GM18499 (cell line): ENCODE data around the gene MKRN2.

Source experiments
- ATAC-seq: cut with Tn5 transposase; IDR thresholded peaks from one replicate; pipeline ENCODE4 v1.9.1; 2021; ENCODE audit warnings: moderate number of reproducible peaks; ENCODE audit not compliant: insufficient read depth, unreplicated experiment

Gene MKRN2

DNA sequence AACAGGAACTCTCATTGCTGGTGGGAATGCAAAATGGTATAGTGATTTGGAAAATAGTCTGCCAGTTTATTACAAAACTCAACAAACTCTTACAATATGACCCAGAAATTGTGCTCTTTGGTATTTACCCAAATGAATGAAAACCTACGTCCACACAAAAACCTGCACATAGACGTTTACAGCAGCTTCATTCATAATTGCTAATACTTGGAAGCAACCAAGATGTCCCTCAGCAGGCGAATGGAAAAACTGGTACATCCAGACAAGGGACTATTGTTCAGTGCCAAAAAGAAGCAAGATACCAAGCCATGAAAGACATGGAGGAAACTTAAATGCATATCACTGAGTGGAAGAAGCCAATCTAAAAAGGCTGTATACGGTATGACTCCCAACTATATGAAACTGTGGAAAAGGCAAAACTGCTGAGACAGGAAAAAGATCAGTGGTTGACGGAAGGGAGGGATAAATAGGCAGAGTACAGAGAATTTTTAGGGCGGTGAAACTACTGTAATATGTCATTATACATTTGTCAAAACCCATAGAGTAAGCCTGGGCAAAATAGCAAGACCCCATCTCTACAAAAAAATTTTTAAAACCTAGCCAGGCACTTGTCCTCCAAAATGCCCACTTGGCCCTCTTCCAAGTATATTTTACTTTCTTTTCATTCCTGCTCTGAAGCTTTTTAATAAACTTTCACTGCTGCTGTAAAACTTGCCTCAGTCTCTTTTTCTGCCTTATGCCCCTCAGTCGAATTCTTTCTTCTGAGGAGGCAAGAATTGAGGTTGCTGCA is 6.7 kb upstream of the MKRN2 start:
- ATAC-seq, result no peak

DNA sequence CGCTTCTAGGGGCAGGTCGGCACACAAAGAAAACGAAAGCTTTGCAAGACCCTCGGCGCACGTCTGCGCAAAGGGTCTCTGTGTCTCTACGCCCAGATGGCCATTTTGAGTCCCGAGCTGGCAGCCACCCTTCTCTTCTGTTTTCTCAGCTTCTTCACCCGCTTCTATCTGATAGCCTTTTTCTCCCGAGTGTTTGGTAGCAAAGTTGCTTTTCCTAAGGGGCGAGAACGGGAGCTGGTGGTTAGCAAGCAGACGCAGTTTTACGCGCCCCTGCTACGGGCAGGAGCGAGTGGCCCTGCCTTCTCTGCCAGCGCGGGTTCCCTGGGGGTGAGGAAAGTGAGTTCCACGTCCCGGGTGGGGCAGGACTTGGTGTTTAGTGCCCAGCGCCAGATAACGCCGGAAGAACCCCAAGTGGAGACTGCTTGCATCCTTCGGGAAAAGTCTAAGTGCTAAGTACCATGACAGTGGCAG is 2.9 kb upstream of the MKRN2 start:
- ATAC-seq, result no peak

DNA sequence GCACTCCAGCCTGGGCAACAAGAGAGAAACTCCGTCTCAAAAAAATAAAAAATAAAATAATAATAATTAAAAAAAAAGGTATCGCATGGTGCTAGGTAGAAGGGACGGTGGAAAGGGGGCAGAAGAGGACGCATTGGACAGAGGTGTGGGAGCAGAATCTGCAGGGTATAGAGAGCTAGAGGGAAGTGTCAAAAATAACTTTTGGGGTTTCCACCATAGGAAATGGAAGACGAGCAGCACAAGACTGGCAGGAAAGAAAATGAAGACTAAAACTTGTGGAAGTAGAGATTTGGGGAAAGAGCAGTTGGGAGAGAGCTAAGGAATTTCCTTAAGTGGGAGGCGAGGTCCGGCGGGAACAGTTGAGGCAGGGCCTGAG is 585 bp upstream of the MKRN2 start:
- no peak for ATAC-seq

DNA sequence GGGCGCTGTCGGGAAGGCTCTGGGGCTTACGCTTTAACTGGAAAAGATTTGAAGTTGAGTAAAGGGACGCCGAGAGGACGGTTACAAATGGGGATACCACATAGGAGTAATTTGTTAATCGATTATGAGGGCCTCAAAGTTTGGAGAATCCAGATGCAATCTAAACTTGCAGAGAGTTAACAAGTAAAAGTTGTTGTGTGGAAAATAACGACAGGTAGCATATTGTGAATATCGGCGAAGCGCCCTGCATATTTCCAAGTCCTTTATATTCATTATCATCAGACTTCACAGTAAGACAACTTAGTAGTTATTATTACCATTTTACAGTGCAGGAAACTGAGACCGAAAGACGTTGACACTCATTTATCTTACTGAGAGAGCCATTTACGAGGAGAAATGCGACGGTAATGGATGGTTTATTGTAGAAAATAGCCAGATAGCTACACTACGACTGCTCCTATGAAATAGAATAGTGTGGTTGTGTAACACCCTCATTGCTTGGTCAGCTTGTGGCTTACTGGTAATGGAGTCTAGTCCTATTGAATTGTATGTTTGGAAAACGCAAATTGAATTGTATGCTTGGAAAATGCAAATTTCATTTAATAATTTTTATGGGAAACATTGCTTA is 700 bp downstream of the MKRN2 start:
- ATAC-seq, result no peak

DNA sequence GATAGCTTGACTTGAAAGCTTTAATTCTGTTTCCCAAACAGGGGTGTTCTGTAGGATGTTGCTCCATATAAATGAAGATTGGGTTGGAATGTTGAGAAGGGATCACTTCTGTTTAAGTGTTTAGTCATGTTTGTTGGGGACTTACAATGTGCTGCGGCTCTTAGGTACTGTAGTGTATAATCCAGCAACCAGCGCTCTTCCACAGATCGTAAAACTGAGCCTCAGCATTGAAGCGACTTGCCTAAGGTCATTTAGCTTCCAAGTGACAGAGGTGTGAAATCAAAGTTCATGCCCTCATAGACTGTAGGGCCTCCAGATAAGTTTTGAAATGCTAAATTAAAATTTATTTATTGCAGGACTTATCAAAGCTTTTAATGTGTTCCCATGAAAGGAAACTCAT is 1.8 kb downstream of the MKRN2 start:
- no peak for ATAC-seq

DNA sequence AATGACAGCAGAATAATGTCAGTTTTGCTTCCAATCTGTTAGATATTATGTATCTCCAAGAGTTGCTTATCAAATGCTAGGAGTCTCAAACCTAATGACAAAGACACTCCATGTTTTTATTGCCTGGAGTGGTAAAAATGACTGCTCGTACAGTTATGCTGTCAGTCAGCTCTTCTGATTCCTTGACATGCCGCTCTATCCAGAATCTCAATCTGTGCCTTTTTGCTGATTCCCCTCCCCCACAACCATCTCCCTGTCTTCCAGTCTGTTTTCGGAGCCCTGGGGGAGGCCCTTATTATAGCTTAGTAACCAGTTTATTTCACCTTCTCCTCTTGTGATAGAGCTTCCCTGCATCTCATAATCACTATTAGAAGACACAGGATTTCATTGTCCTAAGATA is 2.6 kb downstream of the MKRN2 start:
- ATAC-seq, result no peak

DNA sequence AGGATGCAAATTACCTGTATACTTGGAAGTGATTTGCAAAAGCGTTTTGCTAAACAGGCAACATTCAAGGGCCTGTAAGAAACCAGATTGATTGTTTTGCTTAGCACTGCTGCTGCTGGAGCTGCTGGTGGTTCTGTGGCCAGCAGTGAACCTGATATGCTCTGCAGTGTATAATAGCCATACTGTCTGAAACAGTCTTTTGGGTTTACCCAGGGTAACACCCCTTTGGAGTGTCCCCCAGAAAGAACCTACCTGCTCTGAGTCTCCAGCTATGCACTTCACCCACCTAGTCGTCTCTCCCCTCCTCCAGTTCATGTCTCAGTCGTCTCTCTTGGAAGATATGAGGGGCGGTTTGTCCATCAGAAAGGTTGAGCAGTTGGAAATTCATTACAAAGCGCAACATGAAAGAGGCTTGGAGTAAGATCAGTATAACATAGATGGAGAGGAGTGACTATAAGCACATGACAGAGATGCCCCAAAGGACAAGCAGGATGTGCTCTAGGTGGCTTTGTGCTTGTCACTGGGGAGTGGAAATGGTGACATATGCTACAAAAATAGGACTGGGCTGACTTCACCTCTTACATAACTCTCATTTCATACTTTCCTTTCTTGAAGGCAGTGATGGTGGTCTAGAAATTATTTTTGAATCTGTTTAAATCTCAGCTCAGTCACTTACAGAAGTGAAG is 3.8 kb downstream of the MKRN2 start:
- ATAC-seq, result no peak

DNA sequence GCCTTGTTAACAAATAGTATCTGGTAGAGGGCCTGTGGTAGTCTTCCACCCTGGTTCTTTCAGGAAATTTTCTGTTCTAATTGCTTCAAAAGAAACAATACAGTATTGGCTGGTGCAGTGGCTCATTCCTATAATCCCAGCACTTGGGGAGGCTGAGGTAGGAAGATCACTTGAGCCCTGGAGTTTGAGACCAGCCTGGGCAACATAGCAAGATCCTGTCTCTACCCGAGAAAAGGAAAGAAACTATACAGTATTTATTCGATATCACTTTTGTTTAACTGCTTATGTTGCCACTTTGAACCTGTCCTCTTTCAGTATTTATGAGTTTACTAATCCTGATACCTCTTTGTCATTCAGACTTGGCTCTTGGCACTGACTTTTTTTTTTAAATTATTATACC is 4.5 kb downstream of the MKRN2 start:
- ATAC-seq, result no peak

DNA sequence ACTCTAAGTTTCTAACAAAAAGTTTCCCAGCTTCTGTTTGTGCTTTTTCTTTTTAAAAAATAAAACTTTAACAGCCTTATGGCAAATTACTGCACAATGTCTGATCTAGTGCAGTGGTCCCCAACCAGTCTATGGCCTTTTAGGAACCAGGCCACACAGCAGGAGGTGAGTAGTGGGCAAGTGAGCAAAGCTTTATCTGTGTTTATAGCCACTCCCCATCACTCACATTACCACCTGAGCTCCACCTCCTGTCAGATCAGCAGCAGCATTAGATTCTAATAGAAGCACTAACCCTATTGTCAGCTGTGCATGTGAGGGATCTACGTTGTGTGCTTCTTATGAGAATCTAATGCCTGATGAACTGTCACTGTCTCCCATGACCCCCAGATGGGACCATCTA is 5.6 kb downstream of the MKRN2 start:
- ATAC-seq, result no peak

DNA sequence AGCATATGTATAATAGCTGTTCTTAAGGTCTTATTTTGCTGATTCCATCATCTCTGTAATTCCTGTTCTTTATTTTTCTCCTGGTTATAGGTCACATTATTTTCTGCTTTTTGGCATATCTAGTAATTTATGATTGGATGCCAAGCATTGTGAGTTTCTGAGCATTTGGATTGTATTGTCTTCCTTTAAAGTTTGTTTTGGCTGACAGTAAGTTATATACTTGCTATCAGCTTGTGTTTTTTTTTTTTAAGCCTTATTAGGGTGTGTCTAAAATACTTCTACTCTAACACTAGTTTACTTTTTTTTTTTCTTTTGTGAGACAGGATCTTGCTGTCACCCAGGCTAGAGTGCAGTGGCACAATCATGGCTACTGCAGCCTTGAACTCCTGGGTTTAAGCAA is 10.1 kb downstream of the MKRN2 start:
- no peak for ATAC-seq

DNA sequence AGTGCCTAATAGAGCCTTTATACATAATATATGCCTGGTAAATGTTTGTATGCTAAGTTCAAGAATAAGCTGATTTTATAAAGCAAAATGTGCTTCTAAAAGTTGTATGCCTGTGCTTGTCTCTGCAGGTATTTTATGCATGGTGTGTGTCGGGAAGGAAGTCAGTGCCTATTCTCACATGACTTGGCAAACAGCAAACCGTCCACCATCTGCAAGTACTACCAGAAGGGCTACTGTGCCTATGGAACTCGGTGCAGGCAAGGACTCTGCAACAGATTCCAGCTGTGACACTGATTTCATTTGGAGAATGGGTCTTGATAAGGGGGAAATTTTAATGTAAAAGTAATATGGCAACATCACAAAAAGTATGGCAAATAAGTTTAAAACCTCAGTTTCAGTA is 11.9 kb downstream of the MKRN2 start:
- ATAC-seq, result no peak

DNA sequence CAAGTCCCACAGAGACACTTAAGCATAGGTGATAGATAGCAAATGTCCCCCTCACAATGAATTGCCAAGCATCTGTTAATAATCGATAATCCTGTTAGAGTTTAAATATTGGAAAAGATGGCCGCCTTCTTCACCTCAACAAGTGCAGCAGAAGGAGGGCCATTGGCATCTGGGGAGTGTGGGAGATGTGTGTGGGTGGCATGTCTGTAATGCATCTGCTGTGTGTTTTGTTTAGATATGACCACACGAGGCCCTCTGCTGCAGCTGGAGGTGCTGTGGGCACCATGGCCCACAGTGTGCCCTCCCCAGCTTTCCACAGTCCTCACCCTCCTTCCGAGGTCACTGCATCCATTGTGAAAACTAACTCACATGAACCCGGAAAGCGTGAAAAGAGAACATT is 12.9 kb downstream of the MKRN2 start:
- no peak for ATAC-seq

DNA sequence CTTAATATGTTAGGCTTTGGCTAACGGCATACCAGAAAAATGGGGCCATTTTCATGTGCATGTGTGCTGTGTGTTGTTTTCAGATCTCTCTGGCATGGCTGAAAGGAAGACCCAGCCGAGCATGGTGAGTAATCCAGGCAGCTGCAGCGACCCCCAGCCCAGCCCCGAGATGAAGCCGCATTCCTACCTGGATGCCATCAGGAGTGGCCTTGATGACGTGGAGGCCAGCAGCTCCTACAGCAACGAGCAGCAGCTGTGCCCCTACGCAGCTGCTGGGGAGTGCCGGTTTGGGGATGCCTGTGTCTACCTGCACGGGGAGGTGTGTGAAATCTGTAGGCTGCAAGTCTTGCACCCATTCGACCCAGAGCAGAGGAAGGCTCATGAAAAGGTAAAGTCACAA is 15.1 kb downstream of the MKRN2 start:
- ATAC-seq, result no peak

DNA sequence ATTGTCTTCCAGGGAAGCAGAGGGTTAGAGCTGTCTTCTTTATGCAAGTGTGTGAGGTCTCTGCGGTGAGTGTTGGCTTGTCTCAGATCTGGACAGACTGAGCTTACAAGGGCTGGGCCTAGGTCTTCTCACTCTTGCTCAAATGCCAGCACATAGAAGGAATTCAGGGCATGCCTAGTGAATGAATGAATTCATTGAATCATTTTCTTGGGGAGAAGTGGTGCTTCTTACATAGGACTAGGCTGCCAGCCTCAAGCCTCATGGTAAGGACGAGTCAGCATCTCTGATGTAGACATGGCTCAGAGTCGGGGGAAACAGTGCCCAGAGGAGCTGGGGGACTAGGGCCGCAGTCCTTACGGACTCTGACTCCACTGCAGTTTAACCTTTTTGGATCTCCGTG is 17.2 kb downstream of the MKRN2 start:
- no peak for ATAC-seq

DNA sequence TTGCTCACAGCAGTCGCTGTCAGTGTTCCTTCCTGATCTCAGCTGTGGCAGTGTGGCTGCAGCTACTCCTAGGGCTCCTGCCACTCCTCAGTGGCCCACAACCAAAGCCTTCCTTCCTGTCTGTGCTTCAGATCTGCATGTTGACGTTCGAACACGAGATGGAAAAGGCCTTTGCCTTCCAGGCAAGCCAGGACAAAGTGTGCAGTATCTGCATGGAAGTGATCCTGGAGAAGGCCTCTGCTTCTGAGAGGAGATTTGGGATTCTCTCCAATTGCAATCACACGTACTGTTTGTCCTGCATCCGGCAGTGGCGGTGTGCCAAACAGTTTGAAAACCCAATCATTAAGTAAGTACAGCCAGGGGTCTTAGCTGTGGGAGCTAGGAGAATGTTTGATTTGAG is 17.8 kb downstream of the MKRN2 start:
- ATAC-seq, result no peak

DNA sequence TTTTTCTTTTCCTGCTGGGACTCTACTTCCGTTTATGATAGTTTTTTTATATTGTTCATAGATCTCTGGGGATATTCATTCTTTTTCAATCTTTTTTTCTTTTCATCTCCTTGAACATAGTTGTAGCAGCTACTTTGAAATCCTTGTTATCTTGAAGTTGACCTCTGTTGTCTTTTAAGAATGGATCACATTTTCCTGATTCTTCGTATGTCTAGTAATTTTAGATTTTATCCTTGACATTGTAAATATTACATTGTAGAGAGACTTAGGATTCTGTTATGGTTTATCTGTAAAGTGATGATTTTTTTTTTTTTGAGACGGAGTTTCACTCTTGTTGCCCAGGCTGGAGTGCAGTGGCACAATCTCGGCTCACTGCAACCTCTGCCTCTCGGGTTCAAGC is 20.5 kb downstream of the MKRN2 start:
- ATAC-seq, result no peak

DNA sequence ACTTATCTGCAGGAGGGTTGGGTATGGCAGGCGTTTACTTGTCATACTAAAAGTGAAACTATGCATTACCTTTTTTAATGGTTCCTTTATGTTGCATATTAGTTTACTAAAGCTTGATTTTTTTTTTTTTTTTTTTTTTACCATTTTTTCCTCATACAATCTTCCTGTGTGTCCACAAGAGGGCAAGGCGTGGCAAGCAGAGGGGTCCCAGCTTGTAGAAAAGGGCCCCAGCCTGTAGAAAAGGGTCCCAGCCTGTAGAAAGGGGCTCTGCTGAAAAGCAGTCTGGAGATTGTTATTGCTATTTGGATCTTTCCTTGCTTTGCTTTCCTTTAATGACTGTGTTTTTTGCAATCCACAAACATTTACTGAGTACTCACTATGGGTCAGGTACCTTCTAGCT is 21.9 kb downstream of the MKRN2 start:
- no peak for ATAC-seq

DNA sequence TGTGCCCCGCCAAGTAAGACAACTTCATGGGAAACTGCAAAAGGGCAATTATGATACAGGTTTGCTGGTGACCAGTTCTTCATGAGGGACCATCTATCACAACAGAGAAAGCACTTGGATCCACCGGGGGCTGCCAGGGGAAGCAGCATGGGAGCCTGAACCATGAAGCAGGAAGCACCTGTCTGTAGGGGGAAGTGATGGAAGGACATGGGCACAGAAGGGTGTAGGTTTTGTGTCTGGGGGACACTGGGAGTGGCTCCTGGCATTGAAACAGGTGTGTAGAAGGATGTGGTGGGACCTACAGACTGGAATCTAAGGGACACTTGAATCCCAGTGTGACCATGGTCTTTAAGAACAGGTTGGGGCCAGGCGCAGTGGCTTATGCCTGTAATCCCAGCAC is 22.6 kb downstream of the MKRN2 start:
- no peak for ATAC-seq

DNA sequence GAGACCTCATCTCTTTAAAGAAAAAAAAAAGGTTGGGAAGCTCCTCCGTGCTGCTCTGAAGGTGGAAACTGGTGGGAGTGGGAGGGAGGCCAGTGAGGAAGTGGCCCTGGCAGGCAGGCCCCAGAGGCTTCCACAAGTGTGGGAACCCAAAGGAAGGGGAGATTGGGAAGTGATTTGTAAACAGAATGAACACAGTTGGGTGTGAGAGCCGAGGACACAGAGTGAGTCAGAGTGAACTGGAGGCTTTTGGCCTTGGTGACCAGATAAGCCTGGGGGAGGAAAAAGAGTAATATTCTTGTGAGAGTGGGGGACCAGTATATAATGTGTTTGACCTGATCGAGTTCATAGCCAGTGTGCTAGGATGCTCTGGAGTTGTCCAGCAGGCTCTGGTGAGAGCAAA is 23.0 kb downstream of the MKRN2 start:
- no peak for ATAC-seq

DNA sequence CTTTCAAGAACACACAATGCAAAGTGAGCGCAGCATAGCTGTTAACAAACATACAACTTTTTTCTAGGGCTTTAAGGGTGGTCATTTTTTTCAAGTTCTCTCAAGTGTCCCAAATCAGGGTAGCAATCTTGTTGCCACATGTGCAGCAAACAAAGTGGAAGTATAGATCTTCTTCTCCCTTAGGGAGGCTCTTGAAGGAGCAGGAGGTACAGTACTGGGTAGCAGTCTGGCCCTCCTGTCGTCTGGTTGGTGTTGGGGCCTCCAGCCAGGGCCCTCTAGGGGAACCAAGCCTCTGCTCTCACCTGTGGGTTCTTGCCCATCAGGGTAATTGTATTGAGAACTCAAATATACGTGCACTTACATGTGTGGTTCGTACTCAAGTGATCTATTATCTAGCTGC is 25.8 kb downstream of the MKRN2 start:
- ATAC-seq, result no peak

DNA sequence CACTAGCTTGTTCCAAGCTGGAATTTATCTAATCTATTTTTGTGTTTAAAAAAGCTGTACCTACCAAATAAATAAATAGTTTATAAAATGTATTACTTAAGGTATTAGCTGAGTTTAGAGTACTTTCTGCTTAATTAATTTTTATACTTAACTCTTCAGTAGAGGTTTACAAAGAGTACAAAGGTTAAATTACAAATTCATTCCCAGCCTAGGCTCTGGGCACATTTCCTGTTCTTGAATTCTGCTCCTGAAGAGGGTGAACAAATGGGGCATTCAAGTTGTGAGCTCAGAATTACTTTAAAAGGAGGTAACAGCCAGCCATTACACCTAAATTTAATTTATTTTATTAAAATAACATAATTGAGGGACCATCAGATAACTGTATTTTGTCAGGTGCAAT is 26.4 kb downstream of the MKRN2 start:
- no peak for ATAC-seq

DNA sequence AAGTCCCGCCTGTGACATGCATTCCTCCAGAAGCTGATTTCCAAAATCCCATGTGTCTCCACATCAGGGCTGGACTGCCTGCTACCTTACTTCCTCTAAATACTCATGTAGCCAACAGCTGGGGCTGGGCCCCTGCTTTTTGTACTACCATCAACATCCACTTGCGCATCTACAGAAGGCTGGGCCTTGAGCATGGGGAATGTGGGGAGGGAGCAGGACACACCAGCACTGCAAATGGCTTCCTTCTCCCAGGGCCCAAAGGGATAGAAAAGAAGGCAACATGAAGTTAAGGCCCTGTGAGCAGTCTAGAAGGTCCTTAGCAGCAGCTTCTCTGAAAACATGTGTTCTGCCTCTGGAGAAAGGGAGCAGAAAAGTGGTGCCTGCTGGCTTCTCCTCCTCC is 27.2 kb downstream of the MKRN2 start:
- no peak for ATAC-seq
